Keratinocyte (primary cell): ENCODE results near the gene OR10H1. TPM values are rescaled to one million over a fixed set of nuclear protein-coding genes. Genes with fewer than 3 reads are reported as not detected.

Source experiments
- DNase-seq: peaks from one replicate; pipeline ENCODE4 v3.0.0-alpha.2; 2011; ENCODE audit warnings: low read depth, missing footprints, low spot score
- FAIRE-seq: peaks from 2 replicates; lab custom pipeline; 2011; peaks lifted over from hg19 to GRCh38; lab: Jason Lieb, UNC
- H2AFZ ChIP-seq: 2 replicates; pipeline ENCODE4 v1.6.0; 2012; ENCODE audit warnings: low read length, control low read depth, inconsistent platforms; ENCODE audit not compliant: control insufficient read depth
- H3K27ac ChIP-seq: 2 replicates; pipeline ENCODE4 v1.5.1; 2011; ENCODE audit warnings: low read length; ENCODE audit not compliant: control insufficient read depth, insufficient read depth
- H3K27me3 ChIP-seq: 3 replicates; pipeline ENCODE4 v1.6.0; 2011; ENCODE audit warnings: low read length; ENCODE audit not compliant: control insufficient read depth, insufficient read depth; ENCODE audit errors: extremely low read depth
- H3K36me3 ChIP-seq, 2 experiments: 2 replicates in 1 of 2; 3 replicates in 1 of 2; pipeline ENCODE4 v1.5.1; 2011; ENCODE audit warnings: low read length in 2 of 2, mild to moderate bottlenecking in 1 of 2; ENCODE audit not compliant: control insufficient read depth in 2 of 2, insufficient read depth in 2 of 2; ENCODE audit errors: extremely low read depth in 1 of 2
- H3K4me1 ChIP-seq: 3 replicates; pipeline ENCODE4 v1.5.1; 2011; ENCODE audit warnings: low read length; ENCODE audit not compliant: control insufficient read depth, insufficient read depth; ENCODE audit errors: extremely low read depth
- H3K4me2 ChIP-seq: 3 replicates; pipeline ENCODE4 v1.6.0; 2011; ENCODE audit warnings: low read depth, low read length; ENCODE audit not compliant: control insufficient read depth, insufficient read depth; ENCODE audit errors: extremely low read depth
- H3K4me3 ChIP-seq, 3 experiments: fragments of 200-600 bp in 1 of 3; sonication (generic) in 1 of 3; 2 replicates in 2 of 3; 3 replicates in 1 of 3; pipeline ENCODE4 v1.5.1; 2011 to 2016; ENCODE audit warnings: low read length in 3 of 3, mild to moderate bottlenecking in 3 of 3, control low read depth in 2 of 3, inconsistent platforms in 1 of 3, low read depth in 1 of 3, mixed read lengths in 1 of 3, mixed run types in 1 of 3, moderate library complexity in 1 of 3; ENCODE audit not compliant: control insufficient read depth in 2 of 3, insufficient read depth in 2 of 3; ENCODE audit errors: extremely low read depth in 1 of 3
- H3K79me2 ChIP-seq: 2 replicates; pipeline ENCODE4 v1.6.0; 2012; ENCODE audit warnings: low read length; ENCODE audit not compliant: control insufficient read depth, insufficient read depth
- H3K9ac ChIP-seq: 3 replicates; pipeline ENCODE4 v1.6.0; 2011; ENCODE audit warnings: low read length; ENCODE audit not compliant: control insufficient read depth, insufficient read depth; ENCODE audit errors: extremely low read depth
- H3K9me1 ChIP-seq: 3 replicates; pipeline ENCODE4 v1.6.0; 2011; ENCODE audit warnings: low read length; ENCODE audit not compliant: control insufficient read depth, insufficient read depth; ENCODE audit errors: extremely low read depth
- H3K9me3 ChIP-seq: 2 replicates; pipeline ENCODE4 v1.5.1; 2012; ENCODE audit warnings: low read depth, low read length; ENCODE audit not compliant: control insufficient read depth
- H4K20me1 ChIP-seq: 3 replicates; pipeline ENCODE4 v1.6.0; 2011; ENCODE audit warnings: low read length; ENCODE audit not compliant: control insufficient read depth, insufficient read depth; ENCODE audit errors: extremely low read depth
- EZH2 ChIP-seq: IDR thresholded peaks from one replicate; pipeline ENCODE4 v1.6.1; 2012; ENCODE audit warnings: inconsistent platforms, mild to moderate bottlenecking, low read length, moderate library complexity
- dilution Hi-C: fragments of 300-500 bp; cut with MboI; formaldehyde crosslinking; loops from one replicate; pipeline ENCODE4 v1.7.0; 2020; ENCODE audit warnings: low sequenced_read_pairs; ENCODE audit not compliant: extremely low pct_ligation_motif_present
- polyA plus RNA-seq, 5 experiments: library from polyadenylated mRNA; depleted of rRNA in 3 of 5; stranded (reverse) in 3 of 5; stranded (forward) in 1 of 5; unstranded in 1 of 5; fragments of >200 nt; gene quantifications; 1 replicate in 1 of 5; 2 replicates in 3 of 5; 3 replicates in 1 of 5; pipeline versions ENCODE4 v1.2.1 to v1.2.3, GENCODE V29; 2011 to 2012; ENCODE audit warnings: missing spikeins in 2 of 5, low read depth in 1 of 5, low replicate concordance in 1 of 5
- TF ChIP-seq, protein P1 (sequence below), 3 experiments: IDR thresholded peaks in 1 of 3; conservative IDR thresholded peaks in 1 of 3; optimal IDR thresholded peaks in 1 of 3; 2 replicates in 2 of 3; 3 replicates in 1 of 3; pipeline versions ENCODE3 to v1.5.1; 2011; ENCODE audit warnings: low read length in 3 of 3, mild to moderate bottlenecking in 3 of 3, moderate library complexity in 2 of 3, control low read depth in 1 of 3, inconsistent platforms in 1 of 3; ENCODE audit not compliant: insufficient read depth in 2 of 3; ENCODE audit errors: extremely low read depth in 1 of 3

The OR10H1 gene
- polyA plus RNA-seq, 1 donor (not counting 4 experiments of a cell fraction or from before 2014, with no cell fraction given): not detected

DNA sequence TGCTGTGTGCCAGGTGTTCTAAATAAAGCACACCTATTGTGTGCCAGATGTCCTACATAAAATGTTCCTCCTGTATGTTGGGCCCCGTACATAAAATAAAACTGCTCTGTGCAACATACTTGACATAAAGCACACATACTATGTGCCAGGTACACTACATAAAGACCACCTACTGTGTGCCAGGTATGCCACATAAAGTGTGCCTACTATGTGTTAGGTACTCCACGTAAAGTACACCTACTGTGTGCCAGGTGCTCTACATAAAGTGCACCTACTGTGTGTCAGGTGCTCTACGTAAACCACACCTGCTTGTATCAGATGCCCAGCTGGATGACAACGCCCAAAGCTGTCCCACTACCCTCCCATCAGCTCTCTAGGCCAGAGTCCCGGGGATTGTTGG lies 33.8 kb downstream of the OR10H1 start:
- H2AFZ ChIP-seq: no peak overlapping the region
- no peaks in the 10 kb centered on the region for H3K9me1 ChIP-seq
- no peak for TF ChIP-seq EZH2
- TF ChIP-seq, protein P1, sequence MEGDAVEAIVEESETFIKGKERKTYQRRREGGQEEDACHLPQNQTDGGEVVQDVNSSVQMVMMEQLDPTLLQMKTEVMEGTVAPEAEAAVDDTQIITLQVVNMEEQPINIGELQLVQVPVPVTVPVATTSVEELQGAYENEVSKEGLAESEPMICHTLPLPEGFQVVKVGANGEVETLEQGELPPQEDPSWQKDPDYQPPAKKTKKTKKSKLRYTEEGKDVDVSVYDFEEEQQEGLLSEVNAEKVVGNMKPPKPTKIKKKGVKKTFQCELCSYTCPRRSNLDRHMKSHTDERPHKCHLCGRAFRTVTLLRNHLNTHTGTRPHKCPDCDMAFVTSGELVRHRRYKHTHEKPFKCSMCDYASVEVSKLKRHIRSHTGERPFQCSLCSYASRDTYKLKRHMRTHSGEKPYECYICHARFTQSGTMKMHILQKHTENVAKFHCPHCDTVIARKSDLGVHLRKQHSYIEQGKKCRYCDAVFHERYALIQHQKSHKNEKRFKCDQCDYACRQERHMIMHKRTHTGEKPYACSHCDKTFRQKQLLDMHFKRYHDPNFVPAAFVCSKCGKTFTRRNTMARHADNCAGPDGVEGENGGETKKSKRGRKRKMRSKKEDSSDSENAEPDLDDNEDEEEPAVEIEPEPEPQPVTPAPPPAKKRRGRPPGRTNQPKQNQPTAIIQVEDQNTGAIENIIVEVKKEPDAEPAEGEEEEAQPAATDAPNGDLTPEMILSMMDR (optimal IDR thresholded peaks at IDR 0.05 in 1 of 3, IDR thresholded peaks at IDR 0.05 in 1 of 3, conservative IDR thresholded peaks at IDR 0.05 in 1 of 3; ENCODE audit: extremely low read depth in 1 of 3, insufficient read depth in 2 of 3, low read length in 3 of 3): no peak
- no peaks in the 10 kb centered on the region for H3K36me3 ChIP-seq
- no peak overlapping the region for H3K4me3 ChIP-seq
- no peaks in the 10 kb centered on the region for H3K27me3 ChIP-seq
- H3K4me1 ChIP-seq: no peaks in the 10 kb centered on the region
- DNase-seq: no peak
- no peaks in the 10 kb centered on the region for H3K79me2 ChIP-seq
- no peak for FAIRE-seq
- H3K27ac ChIP-seq: no peak overlapping the region
- H3K9ac ChIP-seq: no peak overlapping the region
- no peaks in the 10 kb centered on the region for H4K20me1 ChIP-seq
- dilution Hi-C loops: no loop called here
- no peaks in the 10 kb centered on the region for H3K9me3 ChIP-seq
- H3K4me2 ChIP-seq: no peak overlapping the region

DNA sequence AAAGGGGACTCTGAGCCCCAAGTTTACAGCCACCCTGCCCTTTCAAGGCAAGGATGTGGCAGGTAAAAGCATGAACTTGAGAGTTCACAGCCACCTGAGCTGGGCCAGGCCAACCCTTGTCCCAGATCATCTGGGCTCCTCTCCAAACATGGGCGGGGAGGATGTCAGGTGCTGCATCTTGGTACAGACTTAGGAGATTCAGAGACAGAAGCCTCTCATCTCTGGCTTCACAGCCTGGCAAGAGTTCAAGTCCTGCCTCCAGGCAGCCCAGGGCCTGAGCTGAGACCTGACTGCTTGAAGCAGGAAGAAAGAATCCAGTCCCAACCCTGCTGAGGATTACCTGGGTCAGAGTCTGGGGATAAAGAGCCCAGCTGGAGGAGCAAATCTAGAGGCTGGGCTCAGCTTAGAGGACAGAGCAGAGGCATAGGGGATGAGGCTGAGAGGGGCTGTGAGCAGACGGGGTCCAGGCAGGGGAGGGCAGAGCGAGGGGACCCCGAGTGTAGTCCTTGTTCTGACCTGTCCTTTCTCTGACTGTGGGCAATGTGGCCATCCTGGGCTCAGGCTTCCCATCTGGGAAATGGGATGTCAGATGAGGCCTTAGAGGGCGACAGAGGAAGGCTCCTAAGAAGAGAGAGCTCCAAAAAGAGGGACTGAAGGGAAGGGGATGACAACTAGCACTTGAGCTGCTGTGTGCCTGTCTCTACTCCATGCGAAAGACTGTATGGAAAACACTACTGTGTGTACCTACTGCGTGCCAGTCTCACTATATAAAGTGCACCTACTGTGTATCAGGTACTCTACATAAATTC lies 34.6 kb downstream of the OR10H1 start:
- no peaks in the 10 kb centered on the region for H3K79me2 ChIP-seq
- dilution Hi-C loops: no loop called here
- H2AFZ ChIP-seq: no peak overlapping the region
- H4K20me1 ChIP-seq: no peaks in the 10 kb centered on the region
- no peak overlapping the region for H3K4me3 ChIP-seq
- no peak for FAIRE-seq
- H3K9me3 ChIP-seq: no peaks in the 10 kb centered on the region
- no peaks in the 10 kb centered on the region for H3K27me3 ChIP-seq
- no peak overlapping the region for H3K27ac ChIP-seq
- no peak overlapping the region for H3K9ac ChIP-seq
- no peak overlapping the region for H3K4me2 ChIP-seq
- H3K9me1 ChIP-seq: no peaks in the 10 kb centered on the region
- H3K36me3 ChIP-seq: no peaks in the 10 kb centered on the region
- TF ChIP-seq, protein P1 (optimal IDR thresholded peaks at IDR 0.05 in 1 of 3, IDR thresholded peaks at IDR 0.05 in 1 of 3, conservative IDR thresholded peaks at IDR 0.05 in 1 of 3; ENCODE audit: extremely low read depth in 1 of 3, insufficient read depth in 2 of 3, low read length in 3 of 3): no peak
- TF ChIP-seq EZH2: no peak
- DNase-seq: no peak
- H3K4me1 ChIP-seq: no peaks in the 10 kb centered on the region
